C4-2B (cell line): ENCODE measurements around the gene RGCC.

Experiments used
- ZFX ChIP-seq: fragments of 450-650 bp; IDR thresholded peaks from 2 replicates; pipeline ENCODE4 v1.6.1; 2017
- TF ChIP-seq, protein P1 (sequence below): fragments of 450-650 bp; conservative IDR thresholded peaks from 2 replicates; pipeline ENCODE4 v1.5.1; 2017; ENCODE audit warnings: mild to moderate bottlenecking

DNA sequence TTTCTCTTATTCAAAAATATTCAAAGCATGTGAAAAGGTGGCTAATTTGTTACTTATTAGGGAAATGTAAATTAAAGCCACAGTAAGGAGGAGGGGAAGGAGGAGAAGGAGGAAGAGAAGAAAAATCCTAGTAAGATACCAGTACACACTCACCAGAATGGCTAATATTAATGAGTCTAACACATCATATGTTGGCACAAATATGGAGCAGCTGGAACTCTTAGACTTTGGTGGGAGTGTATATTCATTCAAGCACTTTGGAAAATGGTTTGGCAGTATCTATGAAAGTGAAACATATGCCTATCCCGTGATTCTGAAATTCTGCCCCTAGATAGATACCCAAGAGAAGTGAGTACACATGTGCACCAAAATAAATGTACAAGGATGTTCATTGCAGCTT lies 38.1 kb upstream of the RGCC start:
- TF ChIP-seq, protein P1, sequence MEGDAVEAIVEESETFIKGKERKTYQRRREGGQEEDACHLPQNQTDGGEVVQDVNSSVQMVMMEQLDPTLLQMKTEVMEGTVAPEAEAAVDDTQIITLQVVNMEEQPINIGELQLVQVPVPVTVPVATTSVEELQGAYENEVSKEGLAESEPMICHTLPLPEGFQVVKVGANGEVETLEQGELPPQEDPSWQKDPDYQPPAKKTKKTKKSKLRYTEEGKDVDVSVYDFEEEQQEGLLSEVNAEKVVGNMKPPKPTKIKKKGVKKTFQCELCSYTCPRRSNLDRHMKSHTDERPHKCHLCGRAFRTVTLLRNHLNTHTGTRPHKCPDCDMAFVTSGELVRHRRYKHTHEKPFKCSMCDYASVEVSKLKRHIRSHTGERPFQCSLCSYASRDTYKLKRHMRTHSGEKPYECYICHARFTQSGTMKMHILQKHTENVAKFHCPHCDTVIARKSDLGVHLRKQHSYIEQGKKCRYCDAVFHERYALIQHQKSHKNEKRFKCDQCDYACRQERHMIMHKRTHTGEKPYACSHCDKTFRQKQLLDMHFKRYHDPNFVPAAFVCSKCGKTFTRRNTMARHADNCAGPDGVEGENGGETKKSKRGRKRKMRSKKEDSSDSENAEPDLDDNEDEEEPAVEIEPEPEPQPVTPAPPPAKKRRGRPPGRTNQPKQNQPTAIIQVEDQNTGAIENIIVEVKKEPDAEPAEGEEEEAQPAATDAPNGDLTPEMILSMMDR: no peak
- TF ChIP-seq ZFX: no peak
